AG09309 (cell line): ENCODE data around the gene RPGRIP1L.

Source experiments
- DNase-seq: peaks from one replicate; pipeline ENCODE4 v3.0.0-alpha.2; 2010; ENCODE audit warnings: low read depth
- H3K4me3 ChIP-seq: 2 replicates; pipeline ENCODE4 v1.5.1; 2011; ENCODE audit warnings: mild to moderate bottlenecking, low read depth, low read length, moderate library complexity; ENCODE audit not compliant: control insufficient read depth
- TF ChIP-seq, protein P1 (sequence below): IDR thresholded peaks from 2 replicates; pipeline ENCODE4 v1.5.1; 2011; ENCODE audit warnings: mild to moderate bottlenecking, low read depth, low read length, inconsistent platforms; ENCODE audit not compliant: insufficient read depth, control insufficient read depth; ENCODE audit errors: missing control alignments

The RPGRIP1L gene

DNA sequence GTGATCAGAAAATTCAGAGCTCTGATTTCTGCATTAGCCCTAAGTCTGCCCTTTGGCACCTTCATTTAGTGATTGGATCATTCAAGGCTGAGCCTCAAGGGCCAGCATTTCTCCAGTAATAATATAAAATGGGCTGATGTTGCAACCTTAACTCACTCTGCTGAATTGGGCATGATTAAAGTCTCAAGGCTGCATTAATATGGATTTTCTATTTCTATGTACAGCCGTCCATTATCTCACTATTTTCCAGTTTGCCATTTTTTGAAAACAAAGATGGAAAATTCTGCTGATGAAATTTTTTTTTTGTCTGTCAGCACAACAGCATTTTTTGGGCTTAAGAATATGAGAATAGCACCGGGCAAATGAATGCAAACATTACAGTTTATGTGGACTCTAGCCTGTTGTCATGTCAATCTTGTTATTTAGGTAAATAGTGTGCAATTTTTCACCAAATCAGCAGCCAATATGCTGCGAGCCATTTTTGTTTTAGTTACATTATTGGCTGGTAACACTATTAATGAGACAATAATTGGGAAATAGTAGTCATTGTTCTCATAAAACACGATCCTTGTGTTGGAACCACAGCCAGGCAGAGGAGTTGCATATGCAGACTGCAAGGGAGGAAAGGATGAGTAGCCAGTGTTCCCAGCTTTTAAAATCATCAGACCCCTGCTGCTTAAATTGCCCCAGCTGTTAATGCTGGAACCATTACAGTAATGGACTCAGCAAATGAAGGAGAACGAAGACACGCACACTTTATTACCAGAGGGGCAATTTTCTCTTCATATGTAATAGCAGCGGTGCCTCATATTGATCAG lies 10.8 kb upstream of the RPGRIP1L start:
- TF ChIP-seq, protein P1, sequence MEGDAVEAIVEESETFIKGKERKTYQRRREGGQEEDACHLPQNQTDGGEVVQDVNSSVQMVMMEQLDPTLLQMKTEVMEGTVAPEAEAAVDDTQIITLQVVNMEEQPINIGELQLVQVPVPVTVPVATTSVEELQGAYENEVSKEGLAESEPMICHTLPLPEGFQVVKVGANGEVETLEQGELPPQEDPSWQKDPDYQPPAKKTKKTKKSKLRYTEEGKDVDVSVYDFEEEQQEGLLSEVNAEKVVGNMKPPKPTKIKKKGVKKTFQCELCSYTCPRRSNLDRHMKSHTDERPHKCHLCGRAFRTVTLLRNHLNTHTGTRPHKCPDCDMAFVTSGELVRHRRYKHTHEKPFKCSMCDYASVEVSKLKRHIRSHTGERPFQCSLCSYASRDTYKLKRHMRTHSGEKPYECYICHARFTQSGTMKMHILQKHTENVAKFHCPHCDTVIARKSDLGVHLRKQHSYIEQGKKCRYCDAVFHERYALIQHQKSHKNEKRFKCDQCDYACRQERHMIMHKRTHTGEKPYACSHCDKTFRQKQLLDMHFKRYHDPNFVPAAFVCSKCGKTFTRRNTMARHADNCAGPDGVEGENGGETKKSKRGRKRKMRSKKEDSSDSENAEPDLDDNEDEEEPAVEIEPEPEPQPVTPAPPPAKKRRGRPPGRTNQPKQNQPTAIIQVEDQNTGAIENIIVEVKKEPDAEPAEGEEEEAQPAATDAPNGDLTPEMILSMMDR = no peak
- DNase-seq = no peak
- no peak overlapping the region for H3K4me3 ChIP-seq

DNA sequence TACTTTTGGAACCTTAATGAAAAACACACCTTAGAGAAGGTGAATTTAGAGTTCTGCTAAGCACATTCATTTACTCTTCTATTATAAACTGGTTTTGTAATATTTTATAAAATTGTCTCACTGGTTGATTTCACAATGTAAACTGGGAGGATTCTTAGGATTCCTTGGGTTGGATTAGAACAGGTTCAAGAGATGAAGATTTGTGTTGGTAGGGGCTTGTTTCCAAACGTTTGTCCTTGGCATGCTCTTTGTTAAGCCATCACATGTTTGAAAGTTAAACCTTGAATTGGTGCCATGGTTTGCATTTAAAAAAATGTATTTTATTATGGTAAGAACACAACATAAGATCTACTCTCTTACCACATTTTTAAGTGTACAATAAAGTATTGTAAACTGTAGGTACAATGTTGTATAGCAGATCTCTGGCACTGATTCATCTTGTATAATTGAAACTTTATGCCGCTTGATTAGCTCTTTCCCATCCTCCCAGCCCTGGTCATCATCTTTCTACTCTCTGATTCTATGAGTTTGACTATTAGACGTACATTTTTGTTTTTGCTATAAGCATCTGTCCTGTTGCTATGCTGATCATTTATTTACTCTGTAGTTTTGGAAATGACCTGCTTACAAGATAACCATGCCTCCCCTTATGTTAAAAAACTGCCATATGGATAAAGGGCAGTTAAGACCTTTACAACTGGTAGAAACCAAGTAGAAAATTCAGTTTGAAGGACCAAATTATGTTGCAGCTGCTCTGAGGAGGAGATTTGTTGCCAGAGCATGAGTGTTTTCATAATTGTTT lies 9.9 kb upstream of the RPGRIP1L start:
- DNase-seq = no peak
- TF ChIP-seq, protein P1 = no peak
- no peak overlapping the region for H3K4me3 ChIP-seq

DNA sequence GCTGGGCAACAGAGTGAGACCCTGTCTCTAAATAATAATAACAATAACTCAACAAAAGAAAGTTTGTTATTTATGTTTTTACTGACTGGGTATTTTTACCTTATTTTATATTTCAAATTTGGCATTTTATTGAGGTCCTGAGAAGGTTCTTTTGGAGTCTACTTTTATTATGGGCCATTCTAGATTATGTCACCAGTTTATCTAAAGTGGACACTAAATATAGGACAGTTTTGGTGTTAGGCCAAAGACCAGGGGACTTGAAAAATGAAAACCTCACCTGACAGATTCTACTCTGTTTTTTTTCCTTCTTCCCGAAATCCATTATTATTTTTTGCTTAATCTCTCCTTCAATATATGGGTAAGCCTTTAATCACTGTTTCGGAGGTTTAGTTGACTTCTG lies 8.4 kb upstream of the RPGRIP1L start:
- DNase-seq = no peak
- no peak overlapping the region for H3K4me3 ChIP-seq
- TF ChIP-seq, protein P1 = no peak

DNA sequence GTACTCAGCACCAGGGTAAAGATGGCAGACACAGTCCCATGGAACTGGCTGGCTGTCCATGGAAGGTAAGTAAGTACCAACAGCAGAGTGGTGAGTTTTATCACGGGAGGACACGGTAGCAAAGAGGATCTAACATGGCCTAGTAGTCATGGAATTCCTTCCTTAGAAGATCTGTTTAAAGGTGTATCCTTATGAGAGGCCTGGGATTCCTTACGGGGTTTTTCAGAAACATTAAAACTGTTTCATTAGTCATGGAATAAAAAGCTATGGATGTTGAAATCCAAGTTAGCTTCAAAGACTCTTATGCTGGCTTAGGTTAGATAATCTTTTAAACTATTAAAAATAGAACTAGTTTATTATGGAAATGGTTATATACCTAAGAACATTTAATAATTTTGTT lies 7.7 kb upstream of the RPGRIP1L start:
- DNase-seq = no peak
- no peak overlapping the region for H3K4me3 ChIP-seq
- TF ChIP-seq, protein P1 = no peak

DNA sequence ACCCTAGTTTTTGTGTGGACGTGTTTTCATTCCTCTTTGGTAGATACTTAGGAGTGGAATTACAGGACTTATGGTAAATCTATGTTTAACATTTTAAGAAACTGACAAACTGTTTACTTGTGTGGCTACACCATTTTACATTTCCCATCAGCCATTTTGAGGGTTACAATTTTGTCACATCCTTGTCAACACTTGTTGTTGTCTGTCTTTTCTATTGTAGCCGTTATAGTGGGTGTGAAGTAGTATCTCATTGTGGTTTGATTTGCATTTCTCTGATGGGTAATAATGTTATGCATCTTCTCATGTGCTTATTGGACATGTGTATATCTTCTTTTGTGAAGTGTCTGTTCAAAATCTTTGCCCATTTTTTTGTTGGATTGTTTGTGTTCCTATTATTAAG lies 4.8 kb upstream of the RPGRIP1L start:
- no peak overlapping the region for H3K4me3 ChIP-seq
- no peak for DNase-seq
- TF ChIP-seq, protein P1 = no peak

DNA sequence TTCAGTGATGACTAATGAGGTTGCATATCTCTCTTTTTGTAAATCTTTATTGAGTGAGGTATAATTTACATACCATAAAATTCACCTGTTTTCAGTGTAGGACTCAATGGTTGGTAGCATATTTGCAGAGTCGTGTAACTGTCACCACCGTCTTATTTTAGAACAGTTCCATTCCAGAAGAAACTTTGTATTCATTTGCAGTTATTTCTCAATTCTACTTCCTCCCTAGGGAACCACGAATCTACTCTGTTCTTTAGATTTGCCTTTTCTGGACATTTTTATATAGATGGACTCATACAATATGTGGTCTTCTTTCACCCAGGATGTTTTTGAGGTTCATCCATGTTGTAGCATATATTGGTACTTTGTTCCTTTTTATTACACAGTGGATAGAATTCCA lies 4.0 kb upstream of the RPGRIP1L start:
- DNase-seq = no peak
- TF ChIP-seq, protein P1 = no peak

More for the DNA sequence above, 4.0 kb upstream of the RPGRIP1L start:
- no peak overlapping the region for H3K4me3 ChIP-seq
